ENCODE data around the gene FGFBP1. TPM values are rescaled to one million over a fixed set of nuclear protein-coding genes. Genes with fewer than 3 reads are reported as not detected.

FGFBP1 gene
- total RNA-seq, 2 experiments from 2014 or later, result not detected

GRCh38 chr4:15913631-15913970 lies 24.9 kb downstream of the FGFBP1 start:
- ATAC-seq (ENCODE audit: poor library complexity), result no peak
- Mint-ChIP-seq H3K36me3 (ENCODE audit: low read depth) (no peaks in the 10 kb centered on the region), H3K27ac (no peak overlapping the region), H3K4me1 (ENCODE audit: low read depth) (no peaks in the 10 kb centered on the region), H3K9me3 (no peaks in the 10 kb centered on the region), H3K27me3 (peaks cover 16% of the 10 kb centered on the region), H3K4me3 (no peak overlapping the region)
- no peak for DNase-seq
- CTCF ChIA-PET, result no interaction called here
- Histone ChIP-seq H3K9me3 (ENCODE audit: control insufficient read depth in 1 of 2, insufficient read depth in 1 of 2, low read length in 2 of 2) (no peaks in the 10 kb centered on the region), H3K27ac (ENCODE audit: low read depth in 1 of 2, low read length in 2 of 2) (no peak overlapping the region), H3K36me3 (ENCODE audit: insufficient read depth, low read length) (no peaks in the 10 kb centered on the region), H3K27me3 (ENCODE audit: control insufficient read depth in 1 of 2, insufficient read depth in 2 of 2, low read length in 2 of 2) (peaks cover 0 to 1% of the 10 kb centered on the region in 2 experiments), H3K4me1 (ENCODE audit: insufficient read depth, low read length) (no peaks in the 10 kb centered on the region), H3K4me3 (ENCODE audit: low read length) (no peak overlapping the region)
- intact Hi-C loops (cut with DNase I, micrococcal nuclease), result no loop called here
- no peak for TF ChIP-seq CTCF (IDR thresholded peaks at IDR 0.05)
- POLR2A ChIA-PET, result no interaction called here

- H3K9me3 Mint-ChIP-seq, result no peaks in the 10 kb centered on the region
- no peak overlapping the region for H3K4me3 Mint-ChIP-seq
- DNase-seq (no peak), ATAC-seq (ENCODE audit: poor library complexity) (no peak)
- intact Hi-C loops (cut with DNase I, micrococcal nuclease), result no loop called here
- ChIA-PET POLR2A (no interaction called here), CTCF (no interaction called here)
- Histone ChIP-seq H3K27me3 (ENCODE audit: control insufficient read depth in 1 of 2, insufficient read depth in 2 of 2, low read length in 2 of 2) (no peaks in the 10 kb centered on the region), H3K4me3 (ENCODE audit: low read length) (no peak overlapping the region), H3K27ac (ENCODE audit: low read depth in 1 of 2, low read length in 2 of 2) (no peak overlapping the region), H3K36me3 (ENCODE audit: insufficient read depth, low read length) (no peaks in the 10 kb centered on the region), H3K9me3 (ENCODE audit: control insufficient read depth in 1 of 2, insufficient read depth in 1 of 2, low read length in 2 of 2) (no peaks in the 10 kb centered on the region), H3K4me1 (ENCODE audit: insufficient read depth, low read length) (no peaks in the 10 kb centered on the region)
- no peaks in the 10 kb centered on the region for H3K4me1 Mint-ChIP-seq (ENCODE audit: low read depth)
- no peaks in the 10 kb centered on the region for H3K36me3 Mint-ChIP-seq (ENCODE audit: low read depth)
- no peak for TF ChIP-seq CTCF (IDR thresholded peaks at IDR 0.05)
- H3K27ac Mint-ChIP-seq, result no peak overlapping the region
- H3K27me3 Mint-ChIP-seq, result peaks cover 11% of the 10 kb centered on the region
These were observed 25.4 kb downstream of the FGFBP1 start for GRCh38 chr4:15912961-15913630.

GRCh38 chr4:15912236-15912635 lies 26.3 kb downstream of the FGFBP1 start:
- Mint-ChIP-seq H3K36me3 (ENCODE audit: low read depth) (no peaks in the 10 kb centered on the region), H3K27me3 (peaks cover 10% of the 10 kb centered on the region), H3K9me3 (no peaks in the 10 kb centered on the region), H3K4me3 (no peak overlapping the region), H3K4me1 (ENCODE audit: low read depth) (no peaks in the 10 kb centered on the region), H3K27ac (no peak overlapping the region)
- Histone ChIP-seq H3K4me1 (ENCODE audit: insufficient read depth, low read length) (no peaks in the 10 kb centered on the region), H3K9me3 (ENCODE audit: control insufficient read depth in 1 of 2, insufficient read depth in 1 of 2, low read length in 2 of 2) (no peaks in the 10 kb centered on the region), H3K36me3 (ENCODE audit: insufficient read depth, low read length) (no peaks in the 10 kb centered on the region), H3K27me3 (ENCODE audit: control insufficient read depth in 1 of 2, insufficient read depth in 2 of 2, low read length in 2 of 2) (no peaks in the 10 kb centered on the region), H3K27ac (ENCODE audit: low read depth in 1 of 2, low read length in 2 of 2) (no peak overlapping the region), H3K4me3 (ENCODE audit: low read length) (no peak overlapping the region)
- DNase-seq, result no peak
- ChIA-PET CTCF (no interaction called here), POLR2A (no interaction called here)
- no peak for TF ChIP-seq CTCF (IDR thresholded peaks at IDR 0.05)
- intact Hi-C loops (cut with DNase I, micrococcal nuclease), result no loop called here
- no peak for ATAC-seq (ENCODE audit: poor library complexity)
